Right lobe of liver (tissue), 6 donors: Measurements from ENCODE around the gene B3GNT4. TPM values are rescaled to one million over a fixed set of nuclear protein-coding genes. Genes with fewer than 3 reads are reported as not detected.
"Not testable (repeated sequence)": the region's sequence is repeated elsewhere in the genome, so short reads cannot be mapped to it uniquely, and the experiment has no call there.

Source experiments
- ATAC-seq, 4 donors: fragments of 200-7000 bp; cut with Tn5 transposase; one replicate each; pipeline ENCODE4 v1.9.1; 2020; ENCODE audit warnings: mild to moderate bottlenecking in 4 of 4, moderate library complexity in 4 of 4
- DNase-seq, 3 donors: peaks; one replicate each; pipeline ENCODE4 v3.0.0-alpha.2; 2020
- H3K27ac ChIP-seq, 3 donors: fragments of 200-600 bp; one replicate each; pipeline ENCODE4 v1.8.0; 2022
- H3K27me3 ChIP-seq, 2 donors: fragments of 200-600 bp; one replicate each; pipeline ENCODE4 v1.8.0; 2022
- H3K36me3 ChIP-seq, 4 donors: fragments of 200-600 bp; sonication (generic) in 1 of 4; one replicate each; pipeline versions ENCODE4 v1.5.1 to v1.8.0; 2017 to 2022; ENCODE audit warnings: control low read depth in 1 of 4
- H3K4me1 ChIP-seq, 4 donors: fragments of 200-600 bp; sonication (generic) in 1 of 4; one replicate each; pipeline versions ENCODE4 v1.5.1 to v1.8.0; 2017 to 2022; ENCODE audit warnings: control low read depth in 1 of 4
- H3K4me3 ChIP-seq, 3 donors: fragments of 200-600 bp; one replicate each; pipeline ENCODE4 v1.8.0; 2022
- H3K9me3 ChIP-seq, 4 donors: fragments of 200-600 bp; sonication (generic) in 1 of 4; one replicate each; pipeline versions ENCODE4 v1.5.1 to v1.8.0; 2017 to 2022; ENCODE audit warnings: control low read depth in 1 of 4
- CTCF ChIP-seq, 4 donors: fragments of 200-600 bp in 3 of 4; fragments of 450-650 bp in 1 of 4; IDR thresholded peaks; one replicate each; pipeline versions ENCODE4 v1.5.1 to v1.8.0; 2016 to 2022; ENCODE audit warnings: antibody characterized with exemption in 4 of 4, mild to moderate bottlenecking in 2 of 4
- POLR2A ChIP-seq: fragments of 450-650 bp; IDR thresholded peaks from one replicate; pipeline ENCODE4 v1.6.1; 2017; ENCODE audit warnings: antibody characterized with exemption, mild to moderate bottlenecking
- WGBS: methylation state at CpG from one replicate; pipeline ENCODE4 v1.1.6; 2018; ENCODE audit warnings: low coverage, low lambda C conversion rate; ENCODE audit not compliant: insufficient coverage; ENCODE audit errors: missing lambda C conversion rate; 5-methylcytosine and 5-hydroxymethylcytosine counted together
- intact Hi-C, 2 donors: fragments of 100-400 bp; cut with DNase I; formaldehyde crosslinking; loops; one replicate each; pipeline versions ENCODE4 v1.11.2 to v1.14.1; 2022
- total RNA-seq, 6 experiments: library from RNA; depleted of rRNA in 2 of 6; stranded (reverse); fragments of >200 nt in 2 of 6; fragmentation: NEBNext Ultra II Directional in 3 of 6; extraction: Animal tissue kit (Norgen Biotek cat#: 25700) in 3 of 6; gene quantifications; one replicate each; pipeline versions ENCODE4 v1.1.0 to v1.2.4, GENCODE V29; 2016 to 2023
- donor health status: DM: no; HTN: yes; CAD: no.
- donor health status: DM: no; HTN: no; CAD: no.
- donor health status: DM: no; HTN: no; CAD: no.
- donor health status: DM: no; HTN: yes; CAD: no.
- donor health status: DM: no; HTN: yes; CAD: no.

B3GNT4 gene
- total RNA-seq, 6 experiments from 2014 or later: 0.42 to 0.43 TPM; not detected in 4

GRCh38 chr12:122202017-122202416 lies 1.5 kb upstream of the B3GNT4 start:
- no peak for ATAC-seq
- 97% methylated on average over 6 of the region's 6 CpGs for WGBS
- Histone ChIP-seq H3K27me3 (peaks cover 0 to 9% of the 10 kb centered on the region in 2 donors), H3K27ac (no peak overlapping the region), H3K4me3 (no peak overlapping the region), H3K36me3 (no peaks in the 10 kb centered on the region), H3K4me1 (peaks cover 0 to 16% (median 0%) of the 10 kb centered on the region in 4 donors), H3K9me3 (no peaks in the 10 kb centered on the region)
- TF ChIP-seq POLR2A: no peak
- no peak for TF ChIP-seq CTCF (IDR thresholded peaks at IDR 0.05)
- intact Hi-C loops: no loop called here
- no peak for DNase-seq

DNA sequence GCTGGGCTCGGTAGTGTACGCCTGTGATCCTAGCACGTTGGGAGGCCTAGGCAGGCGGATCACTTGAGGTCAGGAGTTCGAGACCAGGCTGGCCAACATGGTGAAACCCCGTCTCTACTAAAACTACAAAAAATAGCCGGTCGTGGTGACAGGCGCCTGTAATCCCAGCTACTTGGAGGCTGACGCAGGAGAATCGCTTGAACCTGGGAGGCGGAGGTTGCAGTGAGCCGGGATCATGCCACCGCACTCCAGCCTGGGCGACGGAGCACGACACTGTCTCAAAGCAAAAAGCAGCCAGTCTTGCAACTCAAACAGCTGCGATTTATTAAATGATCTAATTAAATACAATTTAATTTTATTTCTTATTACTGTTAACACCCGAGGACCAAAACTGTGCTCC lies 698 bp upstream of the B3GNT4 start:
- intact Hi-C loops, H3K27me3 ChIP-seq, H3K9me3 ChIP-seq, H3K36me3 ChIP-seq, DNase-seq, H3K27ac ChIP-seq, ATAC-seq: not testable (repeated sequence)
- Histone ChIP-seq H3K4me1 (peaks cover 0 to 16% (median 0%) of the 10 kb centered on the region in 4 donors), H3K4me3 (peak overlapping the region; percentile 49 to 66 (median 52))
- WGBS: 60% methylated on average over 18 of the region's 19 CpGs

DNA sequence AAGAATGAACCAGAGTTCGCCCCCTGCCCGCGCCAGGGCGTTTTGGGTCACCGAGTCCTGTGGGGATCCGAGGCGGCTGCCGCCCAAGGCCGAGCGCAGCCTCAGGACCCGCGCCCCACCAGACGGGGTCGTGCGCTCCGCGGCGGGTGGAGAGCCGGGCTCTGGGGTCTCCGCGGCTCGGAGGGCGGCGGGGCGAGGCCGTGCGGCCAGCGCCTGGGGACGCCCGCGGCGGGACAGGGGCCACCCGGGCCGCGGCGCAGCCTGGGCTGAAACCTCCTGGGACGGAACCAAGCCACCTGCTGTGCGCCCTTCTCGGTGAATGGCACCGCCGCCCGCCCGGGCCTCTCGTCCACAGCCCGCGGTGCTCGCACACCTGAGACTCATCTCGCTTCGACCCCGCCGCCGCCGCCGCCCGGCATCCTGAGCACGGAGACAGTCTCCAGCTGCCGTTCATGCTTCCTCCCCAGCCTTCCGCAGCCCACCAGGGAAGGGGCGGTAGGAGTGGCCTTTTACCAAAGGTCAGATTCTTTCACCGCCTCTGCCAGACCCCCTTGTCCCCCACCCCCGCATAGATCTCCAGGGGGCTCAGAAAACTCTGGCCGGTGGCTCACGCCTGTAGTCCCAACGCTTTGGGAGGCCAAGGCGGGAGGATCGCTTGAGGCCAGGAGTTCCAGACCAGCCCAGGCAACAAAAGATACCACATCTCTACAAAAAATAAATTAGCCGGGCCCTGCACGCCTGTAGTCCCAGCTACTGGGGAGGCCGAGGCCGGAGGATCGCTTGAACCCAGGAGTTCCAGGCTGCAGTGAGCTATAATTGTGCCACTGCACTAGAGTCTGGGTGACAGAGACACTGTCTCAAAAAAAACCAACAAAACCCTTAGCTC lies 901 bp downstream of the B3GNT4 start:
- peak overlapping the region; percentile 49 to 66 (median 52) for H3K4me3 ChIP-seq
- no peak for TF ChIP-seq POLR2A
- peaks cover 0 to 9% of the 10 kb centered on the region in 2 donors for H3K27me3 ChIP-seq
- no peak overlapping the region for H3K27ac ChIP-seq
- DNase-seq (no peak), ATAC-seq (peak in 1 of 4 donors; percentile 10)
- no peaks in the 10 kb centered on the region for H3K9me3 ChIP-seq
- intact Hi-C loops: no loop called here
- 5% methylated on average over 13 of the region's 71 CpGs for WGBS
- H3K4me1 ChIP-seq: peaks cover 0 to 16% (median 0%) of the 10 kb centered on the region in 4 donors
- H3K36me3 ChIP-seq: peaks cover 0 to 23% (median 5%) of the 10 kb centered on the region in 4 donors

GRCh38 chr12:122205053-122205925 lies 1.8 kb downstream of the B3GNT4 start:
- TF ChIP-seq CTCF (IDR thresholded peaks at IDR 0.05) (no peak), POLR2A (no peak)
- no peak overlapping the region for H3K27ac ChIP-seq
- H3K4me3 ChIP-seq: no peak overlapping the region
- peaks cover 0 to 16% (median 0%) of the 10 kb centered on the region in 4 donors for H3K4me1 ChIP-seq
- peak in 1 of 4 donors; percentile 6 for ATAC-seq
- intact Hi-C loops: no loop called here
- no peak for DNase-seq
- WGBS: 38% methylated on average over 16 of the region's 23 CpGs
- H3K36me3 ChIP-seq: peaks cover 0 to 32% (median 9%) of the 10 kb centered on the region in 4 donors
- no peaks in the 10 kb centered on the region for H3K9me3 ChIP-seq
- peaks cover 0 to 9% of the 10 kb centered on the region in 2 donors for H3K27me3 ChIP-seq

DNA sequence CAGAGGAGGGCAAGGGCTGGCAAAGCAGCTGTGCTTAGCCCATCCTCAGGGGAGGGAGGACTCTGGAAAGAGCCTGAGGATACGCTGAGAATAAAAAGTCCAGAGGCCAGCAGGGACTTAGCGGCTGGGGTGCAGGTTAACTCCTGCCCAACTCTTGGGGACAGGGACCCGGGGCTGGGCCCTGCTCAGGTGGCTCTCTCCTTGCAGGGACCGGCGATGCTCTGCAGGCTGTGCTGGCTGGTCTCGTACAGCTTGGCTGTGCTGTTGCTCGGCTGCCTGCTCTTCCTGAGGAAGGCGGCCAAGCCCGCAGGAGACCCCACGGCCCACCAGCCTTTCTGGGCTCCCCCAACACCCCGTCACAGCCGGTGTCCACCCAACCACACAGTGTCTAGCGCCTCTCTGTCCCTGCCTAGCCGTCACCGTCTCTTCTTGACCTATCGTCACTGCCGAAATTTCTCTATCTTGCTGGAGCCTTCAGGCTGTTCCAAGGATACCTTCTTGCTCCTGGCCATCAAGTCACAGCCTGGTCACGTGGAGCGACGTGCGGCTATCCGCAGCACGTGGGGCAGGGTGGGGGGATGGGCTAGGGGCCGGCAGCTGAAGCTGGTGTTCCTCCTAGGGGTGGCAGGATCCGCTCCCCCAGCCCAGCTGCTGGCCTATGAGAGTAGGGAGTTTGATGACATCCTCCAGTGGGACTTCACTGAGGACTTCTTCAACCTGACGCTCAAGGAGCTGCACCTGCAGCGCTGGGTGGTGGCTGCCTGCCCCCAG lies 2.8 kb downstream of the B3GNT4 start:
- WGBS: 71% methylated on average over 2 of the region's 27 CpGs
- DNase-seq: no peak
- TF ChIP-seq CTCF (IDR thresholded peaks at IDR 0.05) (no peak), POLR2A (no peak)
- Histone ChIP-seq H3K4me1 (peaks cover 0 to 16% (median 0%) of the 10 kb centered on the region in 4 donors), H3K9me3 (no peaks in the 10 kb centered on the region), H3K27me3 (peaks cover 0 to 9% of the 10 kb centered on the region in 2 donors), H3K36me3 (peaks cover 0 to 42% (median 10%) of the 10 kb centered on the region in 4 donors), H3K27ac (no peak overlapping the region), H3K4me3 (no peak overlapping the region)
- peak in 3 of 4 donors; percentile 8 to 25 (median 10) for ATAC-seq
- intact Hi-C loops: no loop called here
